Muscle of arm (tissue), 12 donors: ENCODE data around the gene CCL23. TPM values are rescaled to one million over a fixed set of nuclear protein-coding genes. Genes with fewer than 3 reads are reported as not detected.

Source experiments
- DNase-seq: peaks from one replicate; pipeline ENCODE4 v3.0.0-alpha.2; 2013
- polyA plus RNA-seq, 12 donors: library from polyadenylated mRNA; unstranded; fragments of 120-200 nt; gene quantifications; one replicate each; pipeline ENCODE4 v1.2.1, GENCODE V29; 2013; ENCODE audit not compliant: insufficient read length in 12 of 12

Gene CCL23
- polyA plus RNA-seq, 12 donors = 0.33 TPM; not detected in 10

DNA sequence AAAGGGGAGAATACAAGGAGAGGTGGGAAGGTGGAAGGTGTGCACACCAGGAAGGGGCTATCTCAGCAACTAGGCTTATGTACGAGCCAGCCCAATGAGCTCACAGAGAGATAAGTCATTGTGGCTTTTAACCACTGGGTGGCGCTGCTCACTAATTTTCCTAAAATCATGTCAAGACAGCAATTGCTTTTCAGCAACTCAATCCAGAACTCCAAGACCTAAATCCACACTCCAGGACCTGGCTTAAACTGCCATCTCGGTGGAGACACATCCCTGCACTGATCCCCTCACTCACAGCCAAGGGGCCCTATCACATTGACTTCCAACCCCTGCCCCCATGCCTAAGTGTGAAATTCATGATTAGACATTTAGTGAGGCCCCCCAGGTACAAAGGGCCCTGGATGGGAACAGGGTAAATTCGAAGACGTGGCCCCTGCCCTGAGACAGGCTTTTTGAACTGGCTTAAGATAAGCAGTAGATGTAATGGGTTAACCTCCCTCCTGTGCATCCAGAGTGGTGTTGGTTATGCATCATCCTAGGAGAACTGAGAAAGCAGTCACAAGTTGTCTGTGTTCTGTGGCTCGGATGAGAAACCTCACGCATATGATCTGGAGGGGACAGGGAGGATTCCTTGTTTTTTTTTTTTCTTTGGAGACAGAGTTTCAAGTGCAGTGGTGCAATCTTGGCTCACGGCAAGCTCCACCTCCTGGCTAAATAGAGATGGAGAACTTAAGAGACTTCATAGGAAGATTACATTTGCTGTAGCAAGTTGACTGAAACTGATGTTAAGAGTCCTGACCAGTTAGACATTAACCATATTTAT, 48.0 kb downstream of the CCL23 start:
- peak; percentile 80 for DNase-seq

DNA sequence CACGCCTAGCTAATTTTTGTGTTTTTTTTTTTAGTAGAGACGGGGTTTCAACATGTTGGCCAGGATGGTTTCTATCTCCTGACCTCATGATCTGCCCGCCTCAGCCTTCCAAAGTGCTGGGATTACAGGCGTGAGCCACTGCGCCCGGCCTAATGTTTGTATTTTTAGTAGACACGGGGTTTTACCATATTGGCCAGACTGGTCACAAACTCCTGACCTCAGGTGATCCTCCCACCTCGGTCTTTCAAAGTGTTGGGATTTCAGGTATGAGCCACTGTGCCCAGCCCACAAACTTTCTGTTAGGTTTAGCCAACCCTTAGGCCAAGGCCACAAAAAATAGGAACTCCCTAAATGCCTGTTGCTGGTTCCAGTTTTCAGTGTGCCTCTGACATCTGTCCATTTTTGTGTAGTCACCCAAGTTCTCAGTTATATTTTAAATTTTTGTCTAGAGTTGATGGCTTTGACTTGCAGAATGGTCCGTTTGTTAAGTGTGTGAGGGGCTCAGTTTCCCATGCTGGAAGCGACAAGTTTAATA, 49.2 kb downstream of the CCL23 start:
- DNase-seq = no peak

DNA sequence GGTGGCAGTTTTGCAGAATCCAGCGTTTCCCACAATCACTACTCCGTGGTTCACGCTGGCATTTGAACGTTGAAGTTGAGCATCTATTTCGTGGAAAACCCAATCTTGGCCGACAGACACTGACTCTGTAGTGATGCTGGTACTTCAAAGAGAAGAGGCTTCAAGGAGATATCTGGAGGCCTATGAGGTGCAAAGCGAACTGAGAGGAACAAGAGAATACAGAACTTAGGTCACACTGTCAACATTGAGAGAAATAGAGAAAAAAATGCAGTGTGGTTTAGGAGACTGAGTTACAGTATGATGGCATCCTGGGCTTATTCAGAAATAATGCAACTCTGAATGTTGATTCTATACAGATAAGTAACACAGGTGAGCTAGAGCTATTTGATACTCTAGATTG, 52.5 kb downstream of the CCL23 start:
- DNase-seq = no peak

DNA sequence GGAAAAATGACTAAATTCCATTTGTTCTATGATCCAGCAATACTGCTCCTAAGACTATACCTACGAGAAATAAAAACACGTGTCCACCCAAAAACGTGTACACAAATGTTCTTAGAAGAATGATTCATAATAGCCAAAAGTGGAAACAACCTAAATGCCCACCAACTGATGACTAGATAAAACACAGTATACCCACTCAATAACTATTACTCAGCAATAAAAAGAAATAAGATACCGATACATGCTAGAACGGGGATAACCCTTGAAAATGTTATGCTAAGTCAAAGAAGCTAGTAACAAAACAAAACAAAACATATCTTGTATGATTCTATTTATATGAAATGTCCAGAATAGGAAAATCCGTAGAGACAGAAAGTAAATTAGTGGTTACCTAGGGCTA, 54.1 kb downstream of the CCL23 start:
- no peak for DNase-seq

Other genes starting within 250 kb of the CCL23 start
- gene MMP28, start 222.3 kb downstream of the CCL23 start, polyA plus RNA-seq = 10 to 100 TPM in 1 of 12 donors, 1 to 10 TPM in 10, not detected in 1; 2.2 to 14.3 (median 3.7) TPM
- 100 to 1,000 TPM in 10 of 12 donors, 10 to 100 TPM in 1, not detected in 1; 96.4 to 211 (median 120) TPM for gene TAF15, start 208.5 kb downstream of the CCL23 start, polyA plus RNA-seq
- under 1 TPM in 5 of 12 donors, not detected in 7; 0.11 to 0.21 (median 0.15) TPM for gene HEATR9, start 149.1 kb downstream of the CCL23 start, polyA plus RNA-seq
- gene CCL5, start 137.6 kb downstream of the CCL23 start, polyA plus RNA-seq = 1 to 10 TPM in 8 of 12 donors, under 1 TPM in 2, not detected in 2; 0.63 to 4.0 (median 1.1) TPM
- 1 to 10 TPM in 1 of 12 donors, under 1 TPM in 9, not detected in 2; 0.43 to 1.4 (median 0.65) TPM for gene RDM1, start 87.2 kb downstream of the CCL23 start, polyA plus RNA-seq
- not detected for gene LYZL6, start 74.3 kb downstream of the CCL23 start, polyA plus RNA-seq
- gene CCL16, start 36.5 kb downstream of the CCL23 start, polyA plus RNA-seq = under 1 TPM in 8 of 12 donors, not detected in 4; 0.13 to 0.54 (median 0.31) TPM
- gene CCL14, start 31.2 kb downstream of the CCL23 start, polyA plus RNA-seq = 10 to 100 TPM in 10 of 12 donors, not detected in 2; 18.8 to 62.1 (median 35.3) TPM
- under 1 TPM in 1 of 12 donors, not detected in 11; 0.43 TPM for gene CCL15, start 16.4 kb downstream of the CCL23 start, polyA plus RNA-seq
- 1 to 10 TPM in 1 of 12 donors, under 1 TPM in 2, not detected in 9; 0.22 to 1.1 (median 0.32) TPM for gene CCL18, start 46.3 kb upstream of the CCL23 start, polyA plus RNA-seq
- 10 to 100 TPM in 2 of 12 donors, 1 to 10 TPM in 9, not detected in 1; 1.6 to 16.5 (median 6.2) TPM for gene CCL3, start 72.2 kb upstream of the CCL23 start, polyA plus RNA-seq
- gene CCL4, start 85.9 kb upstream of the CCL23 start, polyA plus RNA-seq = 1 to 10 TPM in 10 of 12 donors, not detected in 2; 1.0 to 6.4 (median 3.0) TPM
- gene TBC1D3B, start 158.7 kb upstream of the CCL23 start, polyA plus RNA-seq = 10 to 100 TPM in 6 of 12 donors, 1 to 10 TPM in 5, not detected in 1; 3.8 to 24.8 (median 11.1) TPM
- gene CCL3L1, start 178.8 kb upstream of the CCL23 start, polyA plus RNA-seq = 1 to 10 TPM in 7 of 12 donors, under 1 TPM in 2, not detected in 3; 0.49 to 7.6 (median 1.1) TPM
- gene CCL4L2, start 193.1 kb upstream of the CCL23 start, polyA plus RNA-seq = 1 to 10 TPM in 9 of 12 donors, under 1 TPM in 1, not detected in 2; 0.95 to 7.9 (median 2.3) TPM
- gene TBC1D3I, start 246.6 kb upstream of the CCL23 start, polyA plus RNA-seq = 1 to 10 TPM in 3 of 12 donors, not detected in 9; 1.9 to 8.1 (median 3.2) TPM